Mesenchymal stem cell (in vitro differentiated cells and primary cell): ENCODE measurements around the gene FNTB.

Experiments
- DNase-seq: peaks from one replicate; pipeline ENCODE4 v3.0.0-alpha.2; 2013
- H2AFZ ChIP-seq: one replicate; pipeline ENCODE4 v1.6.1; 2013; ENCODE audit warnings: low read depth, mild to moderate bottlenecking, control low read depth, inconsistent platforms, low read length, moderate library complexity
- H2AK5ac ChIP-seq: 2 replicates; pipeline ENCODE4 v1.6.1; 2013; ENCODE audit warnings: low read length, moderate library complexity, mild to moderate bottlenecking, inconsistent platforms; ENCODE audit not compliant: severe bottlenecking
- H2BK120ac ChIP-seq: one replicate; pipeline ENCODE4 v1.6.1; 2013; ENCODE audit warnings: low read depth, mild to moderate bottlenecking, inconsistent platforms, low read length, moderate library complexity
- H2BK12ac ChIP-seq, 2 experiments: one replicate each; pipeline ENCODE4 v1.6.1; 2013; ENCODE audit warnings: inconsistent platforms in 2 of 2, low read length in 2 of 2, mild to moderate bottlenecking in 2 of 2, moderate library complexity in 2 of 2, control low read depth in 1 of 2
- H2BK15ac ChIP-seq: one replicate; pipeline ENCODE4 v1.6.1; 2013; ENCODE audit warnings: mild to moderate bottlenecking, low read depth, inconsistent platforms; ENCODE audit not compliant: poor library complexity, severe bottlenecking
- H2BK5ac ChIP-seq: 2 replicates; pipeline ENCODE4 v1.6.1; 2013; ENCODE audit warnings: low read depth, mild to moderate bottlenecking, low read length, control low read depth, inconsistent platforms; ENCODE audit not compliant: poor library complexity, severe bottlenecking
- H3K14ac ChIP-seq, 2 experiments: one replicate each; pipeline ENCODE4 v1.6.1; 2013; ENCODE audit warnings: inconsistent platforms in 2 of 2, low read length in 2 of 2, control low read depth in 1 of 2, mild to moderate bottlenecking in 1 of 2, moderate library complexity in 1 of 2
- H3K18ac ChIP-seq, 2 experiments: one replicate each; pipeline ENCODE4 v1.6.1; 2013; ENCODE audit warnings: inconsistent platforms in 2 of 2, low read length in 2 of 2, control low read depth in 1 of 2, low read depth in 1 of 2, mild to moderate bottlenecking in 1 of 2
- H3K23ac ChIP-seq, 2 experiments: one replicate each; pipeline ENCODE4 v1.6.1; 2013; ENCODE audit warnings: inconsistent platforms in 2 of 2, low read length in 2 of 2, mild to moderate bottlenecking in 2 of 2, moderate library complexity in 2 of 2, control low read depth in 1 of 2
- H3K27ac ChIP-seq: 2 replicates; pipeline ENCODE4 v1.5.1; 2013; ENCODE audit warnings: mild to moderate bottlenecking, moderate library complexity, low read length, control low read depth, inconsistent platforms; ENCODE audit not compliant: poor library complexity, severe bottlenecking
- H3K27me3 ChIP-seq, 2 experiments: 2 replicates each; pipeline versions ENCODE4 v1.6.1 to v1.7.0; 2013; ENCODE audit warnings: low read length in 2 of 2, mild to moderate bottlenecking in 2 of 2, moderate library complexity in 2 of 2, control low read depth in 1 of 2, inconsistent platforms in 1 of 2; ENCODE audit not compliant: control insufficient read depth in 1 of 2, insufficient read depth in 1 of 2
- H3K36me3 ChIP-seq, 2 experiments: 2 replicates each; pipeline versions ENCODE4 v1.6.1 to v1.7.0; 2013; ENCODE audit warnings: low read length in 2 of 2, control low read depth in 1 of 2, inconsistent platforms in 1 of 2, low read depth in 1 of 2, mild to moderate bottlenecking in 1 of 2; ENCODE audit not compliant: insufficient read depth in 2 of 2, control insufficient read depth in 1 of 2
- H3K4ac ChIP-seq, 2 experiments: one replicate each; pipeline ENCODE4 v1.6.1; 2013; ENCODE audit warnings: inconsistent platforms in 2 of 2, low read length in 2 of 2, mild to moderate bottlenecking in 2 of 2, moderate library complexity in 2 of 2, control low read depth in 1 of 2, low read depth in 1 of 2
- H3K4me1 ChIP-seq: 2 replicates; pipeline ENCODE4 v1.6.1; 2013; ENCODE audit warnings: low read depth, low read length, control low read depth; ENCODE audit not compliant: control insufficient read depth, insufficient read depth
- H3K4me2 ChIP-seq: 2 replicates; pipeline ENCODE4 v1.6.1; 2013; ENCODE audit warnings: low read length, mild to moderate bottlenecking, inconsistent platforms; ENCODE audit not compliant: poor library complexity, severe bottlenecking
- H3K4me3 ChIP-seq, 2 experiments: 2 replicates each; pipeline versions ENCODE4 v1.5.1 to v1.7.0; 2013; ENCODE audit warnings: low read length in 2 of 2, mild to moderate bottlenecking in 2 of 2, control low read depth in 1 of 2, low read depth in 1 of 2; ENCODE audit not compliant: insufficient read depth in 1 of 2
- H3K79me1 ChIP-seq: replicated peaks from 2 replicates; pipeline ENCODE4 v1.6.1; 2013; ENCODE audit warnings: mild to moderate bottlenecking, control low read depth, low read length, inconsistent platforms; ENCODE audit not compliant: poor library complexity, severe bottlenecking
- H3K9ac ChIP-seq: 2 replicates; pipeline ENCODE4 v1.7.0; 2013; ENCODE audit warnings: mild to moderate bottlenecking, low read length, moderate library complexity
- H3K9me3 ChIP-seq: 2 replicates; pipeline ENCODE4 v1.7.0; 2013; ENCODE audit warnings: mild to moderate bottlenecking, low read length; ENCODE audit not compliant: control insufficient read depth
- H4K8ac ChIP-seq: one replicate; pipeline ENCODE4 v1.6.1; 2013; ENCODE audit warnings: inconsistent platforms, mild to moderate bottlenecking, low read length, moderate library complexity
- H4K91ac ChIP-seq: one replicate; pipeline ENCODE4 v1.6.1; 2013; ENCODE audit warnings: mild to moderate bottlenecking, low read length, inconsistent platforms
- WGBS: methylation state at CpG from one replicate; pipeline ENCODE4 v1.1.7; 2013; ENCODE audit warnings: mixed read lengths; 5-methylcytosine and 5-hydroxymethylcytosine counted together

Gene FNTB

DNA sequence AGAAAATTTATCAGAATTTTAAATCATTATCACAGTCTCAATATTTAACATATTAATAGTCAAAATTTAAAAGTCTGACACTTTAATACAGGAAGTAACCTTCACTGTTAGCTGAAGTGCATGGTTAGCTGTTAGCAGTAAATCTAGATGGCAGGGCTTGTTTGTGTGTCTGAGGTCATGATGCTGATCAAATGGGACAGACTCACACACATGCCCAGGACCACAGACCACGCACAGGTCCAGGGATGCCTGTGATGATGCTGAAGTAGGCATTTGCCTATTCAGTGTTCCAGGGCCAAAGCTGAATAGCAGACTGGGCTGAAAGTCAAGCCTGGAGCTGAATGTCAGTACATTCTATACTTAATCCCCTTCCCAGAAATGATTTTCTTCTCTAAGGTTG, 20.5 kb downstream of the FNTB start:
- no peak overlapping the region for H3K18ac ChIP-seq
- H3K9me3 ChIP-seq, result no peaks in the 10 kb centered on the region
- H2AK5ac ChIP-seq, result no peak overlapping the region
- H3K4me1 ChIP-seq, result peaks cover 6% of the 10 kb centered on the region
- H2BK5ac ChIP-seq, result no peak overlapping the region
- peaks cover 9 to 13% of the 10 kb centered on the region in 2 experiments for H3K36me3 ChIP-seq
- H3K27me3 ChIP-seq, result no peaks in the 10 kb centered on the region
- H2BK12ac ChIP-seq, result no peak overlapping the region
- H3K4me2 ChIP-seq, result no peak overlapping the region
- H3K27ac ChIP-seq, result no peak overlapping the region
- H2AFZ ChIP-seq, result no peak overlapping the region
- no peak overlapping the region for H3K23ac ChIP-seq
- H4K8ac ChIP-seq, result no peak overlapping the region
- whole genome bisulfite sequencing, result 71% methylated on average over 1 of the region's 1 CpG
- no peak overlapping the region for H3K14ac ChIP-seq
- no peak overlapping the region for H2BK120ac ChIP-seq
- no peak overlapping the region for H3K4ac ChIP-seq
- H3K9ac ChIP-seq, result no peak overlapping the region
- H4K91ac ChIP-seq, result no peak overlapping the region
- peaks cover 11% of the 10 kb centered on the region for H3K79me1 ChIP-seq
- no peak overlapping the region for H2BK15ac ChIP-seq
- DNase-seq, result no peak
- no peak overlapping the region for H3K4me3 ChIP-seq

GRCh38 chr14:65010211-65010931, 23.7 kb downstream of the FNTB start:
- Histone ChIP-seq H3K4ac (no peak overlapping the region), H2BK12ac (no peak overlapping the region), H3K4me2 (no peak overlapping the region), H2BK120ac (no peak overlapping the region), H3K14ac (no peak overlapping the region), H3K18ac (no peak overlapping the region), H3K4me3 (no peak overlapping the region), H2AK5ac (no peak overlapping the region), H3K9ac (no peak overlapping the region), H4K91ac (no peak overlapping the region), H2BK15ac (no peak overlapping the region), H3K36me3 (peaks cover 16 to 22% of the 10 kb centered on the region in 2 experiments), H3K9me3 (no peaks in the 10 kb centered on the region), H3K23ac (no peak overlapping the region), H3K4me1 (peaks cover 6% of the 10 kb centered on the region), H3K27ac (no peak overlapping the region), H3K27me3 (no peaks in the 10 kb centered on the region), H3K79me1 (peaks cover 6% of the 10 kb centered on the region), H2BK5ac (no peak overlapping the region), H2AFZ (no peak overlapping the region), H4K8ac (no peak overlapping the region)
- 98% methylated on average over 5 of the region's 5 CpGs for WGBS
- DNase-seq, result no peak

- DNase-seq, result no peak
- WGBS, result 95% methylated on average over 10 of the region's 10 CpGs
- H3K27ac ChIP-seq, result no peak overlapping the region
Measured at GRCh38 chr14:65011538-65011937, 24.8 kb downstream of the FNTB start.

GRCh38 chr14:65012353-65012752, 25.7 kb downstream of the FNTB start:
- Histone ChIP-seq H2AK5ac (no peak overlapping the region), H2BK15ac (no peak overlapping the region), H3K4me3 (no peak overlapping the region), H3K18ac (no peak overlapping the region), H3K27me3 (no peaks in the 10 kb centered on the region), H4K8ac (no peak overlapping the region), H3K4me2 (no peak overlapping the region), H3K9me3 (no peaks in the 10 kb centered on the region), H3K4me1 (no peaks in the 10 kb centered on the region), H2BK120ac (no peak overlapping the region), H3K36me3 (peaks cover 26 to 30% of the 10 kb centered on the region in 2 experiments), H3K79me1 (peaks cover 6% of the 10 kb centered on the region), H3K9ac (no peak overlapping the region), H3K4ac (no peak overlapping the region), H3K23ac (no peak overlapping the region), H3K14ac (no peak overlapping the region), H2AFZ (no peak overlapping the region), H2BK12ac (no peak overlapping the region), H2BK5ac (no peak overlapping the region), H3K27ac (no peak overlapping the region), H4K91ac (no peak overlapping the region)
- 93% methylated on average over 4 of the region's 4 CpGs for WGBS
- DNase-seq, result no peak

More at GRCh38 chr14:65011538-65011937, 24.8 kb downstream of the FNTB start:
- Histone ChIP-seq H3K79me1 (peaks cover 6% of the 10 kb centered on the region), H4K8ac (no peak overlapping the region), H2BK15ac (no peak overlapping the region), H2BK12ac (no peak overlapping the region), H2AFZ (no peak overlapping the region), H3K4ac (no peak overlapping the region), H2BK120ac (no peak overlapping the region), H2AK5ac (no peak overlapping the region), H2BK5ac (no peak overlapping the region), H3K4me3 (no peak overlapping the region), H3K18ac (no peak overlapping the region), H4K91ac (no peak overlapping the region), H3K4me2 (no peak overlapping the region), H3K27me3 (no peaks in the 10 kb centered on the region), H3K9me3 (no peaks in the 10 kb centered on the region), H3K23ac (no peak overlapping the region), H3K14ac (no peak overlapping the region), H3K9ac (no peak overlapping the region), H3K36me3 (peaks cover 19 to 29% of the 10 kb centered on the region in 2 experiments), H3K4me1 (no peaks in the 10 kb centered on the region)
